PC-3 (cell line): Measurements from ENCODE around the gene MAPK12. TPM values are rescaled to one million over a fixed set of nuclear protein-coding genes. Genes with fewer than 3 reads are reported as not detected.

Experiments used
- ATAC-seq: fragments of 200-7000 bp; cut with Tn5 transposase; 2 replicates; pipeline ENCODE4 v1.9.1; 2020; ENCODE audit warnings: mild to moderate bottlenecking, moderate library complexity
- BruUV-seq: library from RNA; stranded (reverse); fragments of 400-500 nt; replicated peaks from 2 replicates; lab custom pipeline; 2021; lab: Mats Ljungman, UMichigan
- CTCF ChIA-PET: fragments of 300-600 bp; sonication (Branson Sonifier 250); formaldehyde crosslinking; loops from one replicate; lab custom pipeline; 2022; ENCODE audit warnings: antibody characterized with exemption; lab: Charles Lee
- POLR2A ChIA-PET: fragments of 300-600 bp; sonication (Branson Sonifier 250); formaldehyde crosslinking; loops from one replicate; lab custom pipeline; 2022; ENCODE audit warnings: antibody characterized with exemption; ENCODE audit not compliant: unreplicated experiment; lab: Charles Lee
- DNase-seq: peaks from one replicate; pipeline ENCODE4 v3.0.0-alpha.2; 2015
- H2AFZ ChIP-seq: fragments of 300-600 bp; sonication (generic); 2 replicates; pipeline ENCODE4 v1.6.0; 2016; ENCODE audit warnings: antibody characterized with exemption, low read length
- H3F3A ChIP-seq: fragments of 300-600 bp; sonication (generic); one replicate; pipeline ENCODE4 v1.6.0; 2017; ENCODE audit warnings: antibody characterized with exemption, low read length, control low read depth, mild to moderate bottlenecking; ENCODE audit not compliant: unreplicated experiment
- H3K27ac ChIP-seq: fragments of 300-600 bp; sonication (generic); 2 replicates; pipeline ENCODE4 v1.5.1; 2016; ENCODE audit warnings: mild to moderate bottlenecking, low read length
- H3K27me3 ChIP-seq: fragments of 300-600 bp; sonication (generic); 2 replicates; pipeline ENCODE4 v1.6.1; 2016; ENCODE audit warnings: low read length, mixed read lengths
- H3K36me3 ChIP-seq: fragments of 300-600 bp; sonication (generic); 2 replicates; pipeline ENCODE4 v1.6.1; 2016; ENCODE audit warnings: low read depth, mixed run types, low read length, mixed read lengths
- H3K4me1 ChIP-seq: fragments of 300-600 bp; sonication (generic); 2 replicates; pipeline ENCODE4 v1.5.1; 2016; ENCODE audit warnings: low read length; ENCODE audit not compliant: insufficient read depth
- H3K4me2 ChIP-seq: fragments of 300-600 bp; sonication (generic); 2 replicates; pipeline ENCODE4 v1.6.0; 2016; ENCODE audit warnings: low read length
- H3K4me3 ChIP-seq: fragments of 300-600 bp; sonication (generic); 2 replicates; pipeline ENCODE4 v1.5.1; 2016; ENCODE audit warnings: mild to moderate bottlenecking, low read length, mixed read lengths
- H3K79me2 ChIP-seq: fragments of 300-600 bp; sonication (generic); 2 replicates; pipeline ENCODE4 v1.6.1; 2017; ENCODE audit warnings: low read length, mixed read lengths
- H3K9ac ChIP-seq: fragments of 300-600 bp; sonication (generic); 2 replicates; pipeline ENCODE4 v1.6.0; 2016; ENCODE audit warnings: mild to moderate bottlenecking, low read length
- H3K9me2 ChIP-seq: fragments of 300-600 bp; sonication (generic); replicated peaks from 2 replicates; pipeline ENCODE4 v1.6.1; 2016; ENCODE audit warnings: mixed run types, low read length, mixed read lengths
- H3K9me3 ChIP-seq: fragments of 300-600 bp; sonication (generic); 2 replicates; pipeline ENCODE4 v1.6.1; 2016; ENCODE audit warnings: low read length, mixed read lengths
- H4K20me1 ChIP-seq: fragments of 300-600 bp; sonication (generic); 2 replicates; pipeline ENCODE4 v1.6.1; 2016; ENCODE audit warnings: low read length, mixed read lengths
- CTCF ChIP-seq: fragments of 300-600 bp; sonication (generic); conservative IDR thresholded peaks from 2 replicates; pipeline ENCODE4 v1.5.1; 2017; ENCODE audit warnings: antibody characterized with exemption, low read depth, mild to moderate bottlenecking, low read length
- EZH2 ChIP-seq: fragments of 300-600 bp; sonication (generic); IDR thresholded peaks from one replicate; pipeline ENCODE4 v1.6.1; 2017; ENCODE audit warnings: antibody characterized with exemption, mild to moderate bottlenecking, low read length; ENCODE audit not compliant: unreplicated experiment
- EZH2phosphoT487 ChIP-seq: fragments of 300-600 bp; sonication (generic); IDR thresholded peaks from 2 replicates; pipeline ENCODE4 v1.6.1; 2018; ENCODE audit warnings: mild to moderate bottlenecking, antibody characterized with exemption, low read length, borderline replicate concordance
- intact Hi-C: fragments of 100-400 bp; cut with micrococcal nuclease; formaldehyde crosslinking; loops from 2 replicates; pipeline ENCODE4 v1.9.0; 2023
- total RNA-seq: library from RNA; depleted of rRNA; stranded (reverse); fragments of >200 nt; gene quantifications from 2 replicates; pipeline ENCODE4 v1.2.3, GENCODE V29; 2014

Gene MAPK12
- total RNA-seq, 1 experiment from 2014 or later, result 22.4 TPM

- POLR2A ChIA-PET, result no interaction called here
- no peaks in the 10 kb centered on the region for H3F3A ChIP-seq
- H3K9me3 ChIP-seq, result no peaks in the 10 kb centered on the region
- DNase-seq (no peak), ATAC-seq (no peak)
- no TSS peak for BruUV-seq
- CTCF ChIA-PET, result no interaction called here
- peaks cover 13% of the 10 kb centered on the region for H3K79me2 ChIP-seq
- H3K9ac ChIP-seq, result no peak overlapping the region
- no peak overlapping the region for H2AFZ ChIP-seq
- H3K27ac ChIP-seq, result no peak overlapping the region
- H3K4me1 ChIP-seq, result peaks cover 16% of the 10 kb centered on the region
- H3K9me2 ChIP-seq, result no peaks in the 10 kb centered on the region
- no peak overlapping the region for H3K4me3 ChIP-seq
- no peaks in the 10 kb centered on the region for H3K27me3 ChIP-seq
- H4K20me1 ChIP-seq, result no peaks in the 10 kb centered on the region
- peaks cover 33% of the 10 kb centered on the region for H3K36me3 ChIP-seq
- intact Hi-C loops, result no loop called here
- no peak overlapping the region for H3K4me2 ChIP-seq
- TF ChIP-seq EZH2phosphoT487, result no peak
- no peak for TF ChIP-seq EZH2
- TF ChIP-seq CTCF, result no peak
Observed at GRCh38 chr22:50280022-50280707, 18.7 kb upstream of the MAPK12 start.

- Histone ChIP-seq H3F3A (no peaks in the 10 kb centered on the region), H3K4me3 (no peak overlapping the region), H3K9ac (no peak overlapping the region), H3K9me2 (no peaks in the 10 kb centered on the region), H3K27ac (no peak overlapping the region), H3K4me2 (no peak overlapping the region), H4K20me1 (no peaks in the 10 kb centered on the region), H3K4me1 (peaks cover 16% of the 10 kb centered on the region), H3K9me3 (no peaks in the 10 kb centered on the region), H3K27me3 (no peaks in the 10 kb centered on the region), H3K79me2 (peaks cover 13% of the 10 kb centered on the region), H2AFZ (no peak overlapping the region), H3K36me3 (peaks cover 35% of the 10 kb centered on the region)
- CTCF ChIA-PET, result no interaction called here
- no peak for TF ChIP-seq CTCF
- TF ChIP-seq EZH2phosphoT487, result no peak
- no peak for TF ChIP-seq EZH2
- DNase-seq (no peak), ATAC-seq (no peak)
- no TSS peak for BruUV-seq
- POLR2A ChIA-PET, result no interaction called here
- intact Hi-C loops, result no loop called here
Observed at GRCh38 chr22:50278956-50279619, 17.6 kb upstream of the MAPK12 start.

GRCh38 chr22:50278461-50278860 lies 17.0 kb upstream of the MAPK12 start:
- CTCF ChIA-PET, result no interaction called here
- Histone ChIP-seq H3K9ac (no peak overlapping the region), H3K27me3 (no peaks in the 10 kb centered on the region), H3K4me2 (no peak overlapping the region), H3K4me3 (no peak overlapping the region), H3K79me2 (peaks cover 13% of the 10 kb centered on the region), H3K9me2 (no peaks in the 10 kb centered on the region), H3K4me1 (peaks cover 16% of the 10 kb centered on the region), H3K36me3 (peaks cover 35% of the 10 kb centered on the region), H3F3A (no peaks in the 10 kb centered on the region), H3K27ac (no peak overlapping the region), H3K9me3 (no peaks in the 10 kb centered on the region), H4K20me1 (no peaks in the 10 kb centered on the region), H2AFZ (no peak overlapping the region)
- ATAC-seq (no peak), DNase-seq (no peak)
- BruUV-seq, result no TSS peak
- POLR2A ChIA-PET, result no interaction called here
- TF ChIP-seq CTCF, result no peak
- no peak for TF ChIP-seq EZH2phosphoT487
- TF ChIP-seq EZH2, result no peak
- intact Hi-C loops, result no loop called here
